SU-DHL-6 (cell line): ENCODE measurements around the gene UBAC2.

ENCODE experiments used
- H2AFZ ChIP-seq: fragments of 200-600 bp; sonication (generic); 2 replicates; pipeline ENCODE4 v1.6.1; 2014; ENCODE audit warnings: low read depth, mild to moderate bottlenecking, moderate library complexity, mixed read lengths, antibody characterized with exemption, low read length; ENCODE audit not compliant: severe bottlenecking
- H3F3A ChIP-seq: fragments of 200-600 bp; shearing (Covaris generic); 2 replicates; pipeline ENCODE4 v1.6.0; 2016; ENCODE audit warnings: antibody characterized with exemption, mild to moderate bottlenecking; ENCODE audit not compliant: insufficient read depth
- H3K27ac ChIP-seq: fragments of 200-600 bp; sonication (generic); 2 replicates; pipeline ENCODE4 v1.5.1; 2016; ENCODE audit warnings: low read depth, mild to moderate bottlenecking, low read length, moderate library complexity, mixed read lengths
- H3K27me3 ChIP-seq: fragments of 200-600 bp; sonication (generic), shearing (Covaris generic); 2 replicates; pipeline ENCODE4 v1.6.0; 2014; ENCODE audit warnings: mild to moderate bottlenecking, low read length
- H3K36me3 ChIP-seq: fragments of 200-600 bp; sonication (generic); 2 replicates; pipeline ENCODE4 v1.6.1; 2014; ENCODE audit warnings: mild to moderate bottlenecking, low read length, mixed read lengths
- H3K4me2 ChIP-seq: fragments of 300-600, 200-600 bp; shearing (Covaris generic), sonication (generic); 2 replicates; pipeline ENCODE4 v1.6.0; 2014; ENCODE audit warnings: low read length, low read depth, mild to moderate bottlenecking; ENCODE audit not compliant: poor library complexity, severe bottlenecking
- H3K4me3 ChIP-seq: fragments of 200-600 bp; sonication (generic); 2 replicates; pipeline ENCODE4 v1.5.1; 2014; ENCODE audit warnings: antibody characterized with exemption, low read length, mild to moderate bottlenecking, mixed read lengths; ENCODE audit not compliant: insufficient read depth, poor library complexity, severe bottlenecking
- H3K79me2 ChIP-seq: fragments of 200-600 bp; sonication (generic); 2 replicates; pipeline ENCODE4 v1.6.1; 2014; ENCODE audit warnings: mild to moderate bottlenecking, low read length, moderate library complexity; ENCODE audit not compliant: insufficient read depth
- H3K9ac ChIP-seq: fragments of 200-600 bp; sonication (generic); 2 replicates; pipeline ENCODE4 v1.7.0; 2014; ENCODE audit warnings: mild to moderate bottlenecking, low read length
- H3K9me2 ChIP-seq: fragments of 200-600 bp; sonication (generic); replicated peaks from 2 replicates; pipeline ENCODE4 v1.6.1; 2014; ENCODE audit warnings: low read length; ENCODE audit not compliant: insufficient read depth
- H3K9me3 ChIP-seq: fragments of 200-600 bp; sonication (generic); 2 replicates; pipeline ENCODE4 v1.6.1; 2014; ENCODE audit warnings: low read length, mixed read lengths; ENCODE audit not compliant: insufficient read depth
- H4K20me1 ChIP-seq: fragments of 200-600 bp; sonication (generic); 2 replicates; pipeline ENCODE4 v1.6.1; 2014; ENCODE audit warnings: low read depth, mild to moderate bottlenecking, antibody characterized with exemption, low read length, moderate library complexity, mixed read lengths
- CTCF ChIP-seq: fragments of 200-600 bp; sonication (generic); IDR thresholded peaks from one replicate; pipeline ENCODE4 v1.5.1; 2017; ENCODE audit warnings: antibody characterized with exemption, mild to moderate bottlenecking, low read length, moderate library complexity; ENCODE audit not compliant: insufficient read depth, poor library complexity, severe bottlenecking
- EZH2phosphoT487 ChIP-seq: fragments of 200-600 bp; sonication (generic), shearing (Covaris generic); conservative IDR thresholded peaks from 2 replicates; pipeline ENCODE4 v1.6.1; 2018; ENCODE audit warnings: mild to moderate bottlenecking, antibody characterized with exemption, low read length, moderate library complexity, mixed read lengths

Gene UBAC2

GRCh38 chr13:99374994-99375737 is 174.5 kb downstream of the UBAC2 start:
- Histone ChIP-seq H3K9ac (no peak overlapping the region), H2AFZ (no peak overlapping the region), H3K9me3 (no peaks in the 10 kb centered on the region), H3F3A (no peaks in the 10 kb centered on the region), H3K4me2 (peak overlapping the region; percentile 29), H3K36me3 (no peaks in the 10 kb centered on the region), H3K79me2 (no peaks in the 10 kb centered on the region), H3K27me3 (no peaks in the 10 kb centered on the region), H3K27ac (peak overlapping the region; percentile 33), H3K9me2 (no peaks in the 10 kb centered on the region), H3K4me3 (no peak overlapping the region), H4K20me1 (no peaks in the 10 kb centered on the region)
- no peak for TF ChIP-seq EZH2phosphoT487
- TF ChIP-seq CTCF: no peak

GRCh38 chr13:99375738-99376080 is 175.1 kb downstream of the UBAC2 start:
- Histone ChIP-seq H3K9me2 (no peaks in the 10 kb centered on the region), H2AFZ (no peak overlapping the region), H3K27me3 (no peaks in the 10 kb centered on the region), H3F3A (no peaks in the 10 kb centered on the region), H3K27ac (no peak overlapping the region), H3K79me2 (no peaks in the 10 kb centered on the region), H3K9me3 (no peaks in the 10 kb centered on the region), H3K36me3 (no peaks in the 10 kb centered on the region), H4K20me1 (no peaks in the 10 kb centered on the region), H3K4me2 (peak overlapping the region; percentile 22), H3K4me3 (no peak overlapping the region), H3K9ac (no peak overlapping the region)
- TF ChIP-seq EZH2phosphoT487 (no peak), CTCF (no peak)

- Histone ChIP-seq H3K9me2 (no peaks in the 10 kb centered on the region), H4K20me1 (no peaks in the 10 kb centered on the region), H3K9me3 (no peaks in the 10 kb centered on the region), H3K4me3 (no peak overlapping the region), H3K27me3 (no peaks in the 10 kb centered on the region), H3K79me2 (no peaks in the 10 kb centered on the region), H3F3A (no peaks in the 10 kb centered on the region), H3K4me2 (peak overlapping the region; percentile 22), H2AFZ (no peak overlapping the region), H3K27ac (no peak overlapping the region), H3K36me3 (no peaks in the 10 kb centered on the region), H3K9ac (no peak overlapping the region)
- TF ChIP-seq EZH2phosphoT487 (no peak), CTCF (no peak)
Observed at GRCh38 chr13:99376132-99376531, 175.5 kb downstream of the UBAC2 start.
